H9 (cell line): ENCODE measurements around the gene EFNB1. TPM values are rescaled to one million over a fixed set of nuclear protein-coding genes. Genes with fewer than 3 reads are reported as not detected.

Source experiments
- DNase-seq: peaks from one replicate; pipeline ENCODE4 v3.0.0-alpha.2; 2017
- H2AFZ ChIP-seq: one replicate; pipeline ENCODE4 v1.6.1; 2013; ENCODE audit warnings: mild to moderate bottlenecking, low read length, control low read depth, moderate library complexity
- H2AK5ac ChIP-seq: 2 replicates; pipeline ENCODE4 v1.6.1; 2013; ENCODE audit warnings: low read length, control low read depth, mixed read lengths; ENCODE audit not compliant: insufficient read length
- H2BK120ac ChIP-seq: one replicate; pipeline ENCODE4 v1.6.1; 2013; ENCODE audit warnings: low read depth, mild to moderate bottlenecking, low read length, control low read depth, inconsistent platforms; ENCODE audit not compliant: poor library complexity, severe bottlenecking
- H2BK12ac ChIP-seq: 2 replicates; pipeline ENCODE4 v1.6.1; 2013; ENCODE audit warnings: low read length, control low read depth, mixed read lengths, low read depth; ENCODE audit not compliant: insufficient read length
- H2BK15ac ChIP-seq: 2 replicates; pipeline ENCODE4 v1.6.1; 2013; ENCODE audit warnings: low read depth, low read length, control low read depth
- H2BK20ac ChIP-seq: one replicate; pipeline ENCODE4 v1.6.1; 2013; ENCODE audit warnings: low read depth, mild to moderate bottlenecking, low read length, control low read depth, inconsistent platforms; ENCODE audit not compliant: poor library complexity, severe bottlenecking
- H2BK5ac ChIP-seq: 2 replicates; pipeline ENCODE4 v1.6.1; 2013; ENCODE audit warnings: low read length, control low read depth, mixed read lengths; ENCODE audit not compliant: insufficient read length
- H3K14ac ChIP-seq: 2 replicates; pipeline ENCODE4 v1.6.1; 2013; ENCODE audit warnings: low read length, control low read depth; ENCODE audit not compliant: insufficient read depth
- H3K18ac ChIP-seq: 2 replicates; pipeline ENCODE4 v1.6.1; 2013; ENCODE audit warnings: low read depth, mild to moderate bottlenecking, mixed read lengths, low read length, control low read depth; ENCODE audit not compliant: insufficient read length
- H3K23ac ChIP-seq: 2 replicates; pipeline ENCODE4 v1.6.1; 2013; ENCODE audit warnings: low read length, control low read depth, mixed read lengths, low read depth; ENCODE audit not compliant: insufficient read length
- H3K23me2 ChIP-seq: 2 replicates; pipeline ENCODE4 v1.6.1; 2013; ENCODE audit warnings: low read depth, mild to moderate bottlenecking, mixed read lengths, low read length, control low read depth; ENCODE audit not compliant: insufficient read length, poor library complexity, severe bottlenecking
- H3K27ac ChIP-seq: 2 replicates; pipeline ENCODE4 v1.5.1; 2013; ENCODE audit warnings: low read length, control low read depth, mixed read lengths, low read depth; ENCODE audit not compliant: insufficient read length
- H3K27me3 ChIP-seq: 2 replicates; pipeline ENCODE4 v1.6.1; 2013; ENCODE audit warnings: low read length, control low read depth, inconsistent platforms; ENCODE audit not compliant: insufficient read depth
- H3K4ac ChIP-seq: 2 replicates; pipeline ENCODE4 v1.6.1; 2013; ENCODE audit warnings: low read depth, mild to moderate bottlenecking, control low read depth, inconsistent platforms, low read length, moderate library complexity
- H3K4me1 ChIP-seq: 2 replicates; pipeline ENCODE4 v1.6.1; 2013; ENCODE audit warnings: low read length, control low read depth, inconsistent platforms; ENCODE audit not compliant: insufficient read depth
- H3K4me2 ChIP-seq: 2 replicates; pipeline ENCODE4 v1.6.1; 2013; ENCODE audit warnings: low read length, control low read depth, mixed read lengths; ENCODE audit not compliant: insufficient read length, insufficient read depth
- H3K56ac ChIP-seq: 2 replicates; pipeline ENCODE4 v1.6.1; 2013; ENCODE audit warnings: low read depth, mild to moderate bottlenecking, mixed read lengths, low read length, control low read depth; ENCODE audit not compliant: insufficient read length
- H3K79me1 ChIP-seq: 2 replicates; pipeline ENCODE4 v1.6.1; 2013; ENCODE audit warnings: low read depth, mild to moderate bottlenecking, moderate library complexity, low read length, control low read depth, inconsistent platforms; ENCODE audit not compliant: insufficient read depth, poor library complexity, severe bottlenecking
- H3K79me2 ChIP-seq: 2 replicates; pipeline ENCODE4 v1.6.1; 2013; ENCODE audit warnings: low read length, control low read depth, inconsistent platforms; ENCODE audit not compliant: insufficient read depth
- H3K9ac ChIP-seq: 2 replicates; pipeline ENCODE4 v1.6.1; 2013; ENCODE audit warnings: low read length, control low read depth, mixed read lengths; ENCODE audit not compliant: insufficient read length; ENCODE audit errors: extremely low read depth
- H3K9me3 ChIP-seq: one replicate; pipeline ENCODE4 v1.6.1; 2013; ENCODE audit warnings: low read depth, low read length, inconsistent platforms; ENCODE audit not compliant: control insufficient read depth
- H3T11ph ChIP-seq: one replicate; pipeline ENCODE4 v1.6.1; 2013; ENCODE audit warnings: mild to moderate bottlenecking, low read length, control low read depth, inconsistent platforms
- H4K20me1 ChIP-seq: one replicate; pipeline ENCODE4 v1.6.1; 2013; ENCODE audit not compliant: control insufficient read depth, insufficient read length, insufficient read depth
- H4K5ac ChIP-seq: 2 replicates; pipeline ENCODE4 v1.6.1; 2013; ENCODE audit warnings: low read depth, mild to moderate bottlenecking, mixed read lengths, low read length, control low read depth; ENCODE audit not compliant: insufficient read length
- H4K8ac ChIP-seq: replicated peaks from 2 replicates; pipeline ENCODE4 v1.6.1; 2013; ENCODE audit warnings: low read length, control low read depth, mixed read lengths, low read depth; ENCODE audit not compliant: insufficient read length
- H4K91ac ChIP-seq: 2 replicates; pipeline ENCODE4 v1.6.1; 2013; ENCODE audit warnings: low read depth, mild to moderate bottlenecking, moderate library complexity, mixed read lengths, low read length, control low read depth; ENCODE audit not compliant: insufficient read length
- H3K27ac Mint-ChIP-seq, 3 experiments: 2 replicates in 2 of 3; 3 replicates in 1 of 3; pipeline ENCODE4 v1.8.0; 2020 to 2021; ENCODE audit warnings: mixed read lengths in 3 of 3, mild to moderate bottlenecking in 1 of 3, moderate library complexity in 1 of 3
- H3K27me3 Mint-ChIP-seq: 2 replicates; pipeline ENCODE4 v1.8.0; 2021; ENCODE audit warnings: low read depth, mild to moderate bottlenecking, moderate library complexity, mixed read lengths
- H3K36me3 Mint-ChIP-seq, 3 experiments: 2 replicates in 2 of 3; 3 replicates in 1 of 3; pipeline ENCODE4 v1.8.0; 2020 to 2021; ENCODE audit warnings: low read depth in 3 of 3, mixed read lengths in 3 of 3; ENCODE audit not compliant: insufficient read depth in 1 of 3
- H3K4me1 Mint-ChIP-seq, 2 experiments: 2 replicates each; pipeline ENCODE4 v1.8.0; 2020; ENCODE audit warnings: mixed read lengths in 2 of 2
- H3K4me3 Mint-ChIP-seq, 2 experiments: 2 replicates in 1 of 2; 3 replicates in 1 of 2; pipeline ENCODE4 v1.8.0; 2020 to 2021; ENCODE audit warnings: mild to moderate bottlenecking in 2 of 2, mixed read lengths in 2 of 2, moderate library complexity in 1 of 2
- H3K9me3 Mint-ChIP-seq, 2 experiments: 2 replicates in 1 of 2; 3 replicates in 1 of 2; pipeline ENCODE4 v1.8.0; 2020; ENCODE audit warnings: mild to moderate bottlenecking in 2 of 2, mixed read lengths in 2 of 2, moderate library complexity in 1 of 2
- CTCF ChIP-seq: fragments of 200-600 bp; sonication (generic); conservative IDR thresholded peaks from 3 replicates; pipeline ENCODE4 v1.8.0; 2021; ENCODE audit warnings: antibody characterized with exemption, mild to moderate bottlenecking
- WGBS: extraction: QIAGEN DNeasy Blood & Tissue Kit; methylation state at CpG from one replicate; pipeline ENCODE4 v1.1.7; 2013; ENCODE audit warnings: missing lambda C conversion rate, low lambda C conversion rate, mixed read lengths; ENCODE audit not compliant: insufficient read length; ENCODE audit errors: extremely low coverage; 5-methylcytosine and 5-hydroxymethylcytosine counted together
- total RNA-seq: library from RNA; stranded (reverse); gene quantifications from 2 replicates; pipeline ENCODE4 v1.2.1, GENCODE V29; 2021

Gene EFNB1
- total RNA-seq, 1 experiment from 2014 or later, result 3.1 TPM

- H3K27me3 Mint-ChIP-seq, result peaks cover 11% of the 10 kb centered on the region
- H2BK15ac ChIP-seq, result no peak overlapping the region
- no peak overlapping the region for H3K4me2 ChIP-seq
- no CpG with 5 or more reads among the region's 14 CpGs for WGBS
- H3K4me1 ChIP-seq, result no peaks in the 10 kb centered on the region; the same call in 1 of the 2 replicates
- H3K27ac ChIP-seq, result no peak overlapping the region
- no peak overlapping the region for H4K91ac ChIP-seq
- H2BK20ac ChIP-seq, result no peak overlapping the region
- no peak overlapping the region for H3K9ac ChIP-seq
- no peaks in the 10 kb centered on the region for H3K9me3 ChIP-seq
- H3K27ac Mint-ChIP-seq, result no peak overlapping the region
- H2BK120ac ChIP-seq, result no peak overlapping the region
- H4K20me1 ChIP-seq, result no peaks in the 10 kb centered on the region
- H4K8ac ChIP-seq, result no peak overlapping the region
- H3K79me1 ChIP-seq, result no peaks in the 10 kb centered on the region
- no peak overlapping the region for H2BK12ac ChIP-seq
- H3K4me1 Mint-ChIP-seq, result peaks cover 10 to 26% of the 10 kb centered on the region in 2 experiments
- H3K9me3 Mint-ChIP-seq, result peaks cover 78 to 84% of the 10 kb centered on the region in 2 experiments
- H3K14ac ChIP-seq, result no peak overlapping the region
- H3K4me3 Mint-ChIP-seq, result peak overlapping the region in 1 of 2 experiments; percentile 18; a peak in 1 of 5 replicates
- H3K79me2 ChIP-seq, result no peaks in the 10 kb centered on the region
- no peak overlapping the region for H3K4ac ChIP-seq
- H3K23ac ChIP-seq, result no peak overlapping the region
- H2BK5ac ChIP-seq, result no peak overlapping the region
- H3K27me3 ChIP-seq, result no peaks in the 10 kb centered on the region
- no peak overlapping the region for H3T11ph ChIP-seq
- no peak for TF ChIP-seq CTCF
- H3K18ac ChIP-seq, result no peak overlapping the region
- H2AFZ ChIP-seq, result no peak overlapping the region
- no peak overlapping the region for H4K5ac ChIP-seq
- no peak for DNase-seq
- no peak overlapping the region for H3K56ac ChIP-seq
- H3K36me3 Mint-ChIP-seq, result peaks cover 0 to 3% (median 0%) of the 10 kb centered on the region in 3 experiments; a peak in 2 of 7 replicates
- no peaks in the 10 kb centered on the region for H3K23me2 ChIP-seq
- no peak overlapping the region for H2AK5ac ChIP-seq
These were observed 38.8 kb downstream of the EFNB1 start for GRCh38 chrX:68867458-68868112.
